ENCODE data around the gene TAS2R46.
"Not testable (repeated sequence)": the region's sequence is repeated elsewhere in the genome, so short reads cannot be mapped to it uniquely, and the experiment has no call there.

TAS2R46 gene

DNA sequence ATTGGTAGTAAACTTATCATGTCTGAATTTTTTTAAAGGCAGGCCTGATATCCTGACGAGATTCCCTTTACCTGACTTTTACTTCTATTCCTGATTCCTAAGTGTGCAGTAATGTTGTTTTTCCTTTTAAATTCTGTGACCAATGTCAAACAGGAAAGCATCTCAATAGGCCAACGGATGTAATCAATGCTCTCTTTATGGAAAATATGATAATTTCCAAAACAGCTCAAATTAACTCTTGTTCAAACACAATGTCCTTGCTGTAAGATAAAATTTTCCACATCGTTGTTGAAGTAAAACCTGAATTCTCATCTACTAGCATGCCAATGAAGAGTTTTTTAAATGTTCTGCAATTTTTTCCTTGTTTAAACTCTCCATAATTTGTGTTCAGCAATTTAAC, 22.9 kb downstream of the TAS2R46 start:
- DNase-seq (ENCODE audit: low read depth) = no peak

DNA sequence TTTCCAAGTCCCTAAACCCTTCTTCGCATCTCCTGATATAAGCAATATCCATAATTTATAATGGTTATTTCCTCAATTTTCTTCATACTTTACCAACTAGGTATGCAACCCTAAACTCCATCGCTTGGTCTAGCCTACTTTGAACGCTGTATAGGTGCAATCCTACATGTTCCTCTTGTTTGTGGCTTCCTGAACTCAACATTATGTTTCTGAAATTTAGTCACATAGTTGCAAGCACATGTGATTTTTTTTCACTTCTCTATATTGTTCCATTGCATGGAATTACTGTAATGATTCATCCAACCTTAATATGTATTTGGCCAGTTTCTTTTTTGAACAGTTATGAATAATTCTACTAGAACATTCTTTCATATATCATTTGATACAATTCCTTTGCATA, 28.1 kb downstream of the TAS2R46 start:
- DNase-seq (ENCODE audit: low read depth) = not testable (repeated sequence)

DNA sequence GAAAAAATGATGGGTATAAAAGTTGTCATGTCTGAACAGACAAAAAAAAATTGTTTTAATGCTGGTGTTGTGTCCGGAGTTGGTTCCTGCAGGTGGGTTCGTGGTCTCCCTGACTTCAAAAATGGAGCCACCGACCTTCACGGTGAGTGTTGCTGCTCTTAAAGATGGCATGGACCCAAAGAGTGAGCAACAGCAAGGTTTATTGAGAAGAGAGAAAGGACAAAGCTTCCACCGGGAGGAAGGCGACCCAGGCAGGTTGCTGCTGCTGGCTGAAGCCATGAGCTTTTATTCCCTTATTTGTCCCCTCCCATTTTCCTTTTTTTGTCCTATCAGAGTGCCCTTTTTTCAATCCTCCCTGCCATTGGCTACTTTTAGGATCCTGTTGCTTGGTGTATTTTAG, 30.8 kb downstream of the TAS2R46 start, which contains the start of gene TAS2R31:
TAS2R31 (minus strand) TSS at position 101 of the 400 bp plus-strand sequence; CDS start at position 29, 72 bp downstream.
- DNase-seq (ENCODE audit: low read depth) = no peak

DNA sequence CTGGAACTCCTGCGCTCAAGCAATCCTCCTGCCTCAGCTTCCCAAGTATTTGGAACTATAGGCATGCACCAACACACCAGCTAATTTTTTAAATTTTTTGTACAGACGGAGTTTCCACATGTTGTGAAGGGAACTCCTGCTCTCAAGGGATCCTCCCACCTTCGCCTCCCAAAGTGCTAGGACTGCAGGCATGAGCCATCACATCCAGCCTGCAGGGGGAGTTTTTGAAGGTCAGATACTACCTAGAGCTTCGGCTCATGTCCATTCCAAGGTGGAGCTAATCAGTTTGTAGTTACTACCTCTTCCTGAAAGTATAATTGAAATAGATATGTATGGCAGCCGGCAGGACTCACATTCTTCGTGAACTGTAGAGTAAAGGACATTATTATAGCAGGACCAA, 36.0 kb downstream of the TAS2R46 start:
- no peak for DNase-seq (ENCODE audit: low read depth)

DNA sequence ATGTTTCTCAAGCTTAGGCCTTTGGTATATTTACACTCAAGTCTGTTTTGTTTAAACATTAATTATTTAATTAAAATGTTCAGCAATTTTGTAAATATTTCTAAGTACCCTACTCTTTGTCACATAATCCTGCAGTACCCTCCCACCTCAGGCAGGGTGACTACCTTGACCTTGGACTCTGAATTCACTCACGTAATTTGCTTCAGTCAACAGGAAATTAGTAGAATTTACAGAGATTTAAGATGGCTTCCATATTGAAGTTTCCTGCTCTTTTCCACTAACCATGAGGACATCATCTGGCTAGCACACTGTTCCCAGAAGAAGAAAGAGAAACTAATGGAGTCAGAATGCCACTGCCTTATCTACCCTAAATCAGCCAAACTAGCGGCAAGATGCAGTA, 38.7 kb downstream of the TAS2R46 start:
- no peak for DNase-seq (ENCODE audit: low read depth)

DNA sequence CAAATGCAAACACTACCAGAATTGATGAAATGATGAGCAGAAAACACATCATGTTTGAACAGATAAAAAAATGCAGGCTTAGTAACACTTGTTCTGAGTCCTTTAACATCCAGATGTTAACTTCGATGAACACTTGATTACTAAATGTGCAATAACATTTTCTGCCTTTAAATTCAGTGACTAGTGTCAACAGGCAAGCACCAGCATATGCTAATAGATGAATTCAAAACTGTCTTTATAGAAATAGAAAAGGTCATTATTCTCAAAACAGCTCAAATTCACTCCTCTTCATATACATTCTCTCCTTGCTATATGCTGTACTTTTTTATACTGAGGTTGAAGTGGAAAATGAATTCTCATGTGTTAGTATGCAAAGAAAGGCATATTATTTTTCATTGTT, 39.6 kb downstream of the TAS2R46 start, which contains the start of gene TAS2R19:
TAS2R19 (minus strand) TSS at position 101 of the 400 bp plus-strand sequence; CDS start at position 52, 49 bp downstream.
- DNase-seq (ENCODE audit: low read depth) = no peak

DNA sequence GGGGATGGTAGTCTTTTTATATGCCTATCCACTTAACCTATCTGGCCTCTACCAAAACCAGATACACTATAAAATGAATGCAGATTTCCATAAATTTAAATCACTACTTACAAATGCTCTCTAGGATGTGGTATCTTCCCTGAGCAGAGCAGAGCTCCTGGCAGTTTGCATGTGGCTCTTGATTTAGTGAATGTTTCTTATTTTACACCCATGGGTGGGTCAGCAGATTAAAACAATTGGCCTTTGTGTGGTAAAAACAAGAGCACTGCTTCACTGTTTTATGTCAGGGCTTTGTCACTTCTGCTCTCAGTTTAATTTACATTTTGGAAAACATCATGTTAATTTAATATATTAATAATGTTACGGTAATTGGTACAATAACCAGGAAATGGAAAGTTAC, 45.2 kb downstream of the TAS2R46 start:
- no peak for DNase-seq (ENCODE audit: low read depth)

DNA sequence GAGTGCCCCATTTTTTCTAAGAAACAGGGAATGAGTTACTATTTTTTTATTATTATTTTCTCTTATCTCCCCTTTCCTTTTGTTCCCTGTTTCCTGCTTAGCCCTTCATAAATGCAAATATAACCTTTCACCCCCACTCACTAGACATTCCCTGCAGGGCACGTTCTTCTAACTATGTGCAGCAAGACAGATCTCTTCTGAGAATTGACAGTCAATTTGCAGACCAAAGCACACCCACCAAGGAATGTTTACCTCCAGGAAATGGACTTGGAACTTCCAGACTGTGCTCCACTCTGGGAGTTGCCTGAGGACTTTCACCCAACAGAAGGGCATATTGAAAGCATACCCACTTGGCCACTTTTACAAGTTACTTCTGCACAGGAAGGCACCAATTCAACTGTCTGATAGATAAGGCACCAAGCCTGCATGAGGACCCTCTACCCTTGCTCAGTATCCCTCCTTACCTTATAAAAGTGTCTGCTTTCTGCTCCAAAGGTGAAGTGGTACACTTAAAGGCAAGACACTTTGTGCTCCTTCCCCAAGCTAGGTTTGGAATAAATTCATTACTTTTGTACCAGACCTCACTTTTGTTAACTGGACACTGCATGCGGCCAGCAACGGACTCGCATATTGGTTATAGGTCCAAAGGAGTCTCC, 46.2 kb downstream of the TAS2R46 start:
- DNase-seq (ENCODE audit: low read depth) = no peak

DNA sequence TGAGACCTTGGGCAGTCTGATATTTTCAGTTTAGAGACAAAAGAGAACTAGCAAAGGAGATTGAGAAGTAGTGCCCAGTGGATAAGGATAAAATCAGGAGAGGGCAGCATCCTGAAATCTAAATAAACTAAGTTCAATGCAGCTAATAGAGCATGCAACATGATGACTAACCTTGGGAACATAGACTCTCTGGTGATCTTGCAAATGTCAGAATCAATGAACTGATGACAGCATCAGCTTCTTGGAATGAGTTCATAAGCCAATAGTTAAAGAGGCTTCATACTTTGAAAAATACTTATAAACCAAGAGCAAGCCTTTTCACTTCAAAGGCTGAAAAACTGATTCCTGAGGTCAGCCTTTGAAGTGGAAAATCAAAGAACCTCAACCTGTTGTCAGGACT, 47.9 kb downstream of the TAS2R46 start:
- no peak for DNase-seq (ENCODE audit: low read depth)

Measured in stimulated activated CD8-positive, alpha-beta memory T cell treated with anti-CD3 and anti-CD28 coated beads, Interleukin-15, amount 100 ng/mL, for 1 hour (primary cell).